Endothelial cell of umbilical vein (primary cell): ENCODE results near the gene ATP5MK.

Source experiments
- CTCF ChIP-seq, 2 donors: IDR thresholded peaks; 1 replicate in 1 of 2; 2 replicates in 1 of 2; pipeline ENCODE4 v1.5.1; 2011; ENCODE audit warnings: low read length in 2 of 2, mild to moderate bottlenecking in 2 of 2, moderate library complexity in 2 of 2, control low read depth in 1 of 2, inconsistent platforms in 1 of 2, low read depth in 1 of 2; ENCODE audit not compliant: insufficient read depth in 1 of 2; ENCODE audit errors: extremely low read depth in 1 of 2
- JUN ChIP-seq: IDR thresholded peaks from 2 replicates; pipeline ENCODE4 v1.6.1; 2011; ENCODE audit warnings: borderline replicate concordance, low read depth; ENCODE audit not compliant: insufficient read length, insufficient read depth
- MYC ChIP-seq: IDR thresholded peaks from one replicate; pipeline ENCODE4 v1.6.1; 2011; ENCODE audit warnings: mild to moderate bottlenecking, low read depth, low read length
- POLR2A ChIP-seq: IDR thresholded peaks from 2 replicates; pipeline ENCODE4 v1.6.1; 2012; ENCODE audit warnings: low read depth, mild to moderate bottlenecking, control low read depth, low read length
- POLR2AphosphoS5 ChIP-seq: IDR thresholded peaks from 2 replicates; pipeline ENCODE4 v1.6.1; 2012; ENCODE audit warnings: low read depth, mild to moderate bottlenecking, control low read depth, low read length, moderate library complexity; ENCODE audit not compliant: insufficient read depth

DNA sequence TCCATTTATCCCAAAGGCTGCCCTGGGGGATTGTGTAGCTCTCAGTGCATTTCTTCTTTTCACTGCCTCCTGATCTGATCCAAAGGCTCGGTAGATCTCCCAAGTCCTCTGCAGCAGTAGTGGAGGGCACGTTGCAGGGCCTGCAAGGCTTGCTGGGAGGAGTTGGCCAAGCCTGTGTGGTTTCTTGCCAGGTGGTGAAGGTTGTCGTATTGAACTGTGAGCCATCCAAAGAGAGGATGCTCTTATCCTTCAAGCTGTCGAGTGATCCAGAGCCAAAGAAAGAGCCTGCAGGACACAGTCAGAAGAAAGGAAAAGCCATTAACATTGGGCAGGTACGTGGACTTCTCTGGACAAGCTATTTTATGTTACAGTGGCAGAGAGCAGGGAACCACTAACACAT is 21.3 kb upstream of the ATP5MK start:
- TF ChIP-seq POLR2A (no peak), MYC (no peak), JUN (no peak), POLR2AphosphoS5 (no peak), CTCF (IDR thresholded peaks at IDR 0.05; ENCODE audit: extremely low read depth in 1 of 2, insufficient read depth in 1 of 2, low read depth in 1 of 2, low read length in 2 of 2) (no peak)
